Measurements from ENCODE around the gene DROSHA. TPM values are rescaled to one million over a fixed set of nuclear protein-coding genes. Genes with fewer than 3 reads are reported as not detected.
A peak's percentile ranks its signal among the peaks of the same experiment; 100 is the strongest.

DROSHA gene
- total RNA-seq, 6 experiments from 2014 or later: 13.0 to 21.0 (median 18.5) TPM

DNA sequence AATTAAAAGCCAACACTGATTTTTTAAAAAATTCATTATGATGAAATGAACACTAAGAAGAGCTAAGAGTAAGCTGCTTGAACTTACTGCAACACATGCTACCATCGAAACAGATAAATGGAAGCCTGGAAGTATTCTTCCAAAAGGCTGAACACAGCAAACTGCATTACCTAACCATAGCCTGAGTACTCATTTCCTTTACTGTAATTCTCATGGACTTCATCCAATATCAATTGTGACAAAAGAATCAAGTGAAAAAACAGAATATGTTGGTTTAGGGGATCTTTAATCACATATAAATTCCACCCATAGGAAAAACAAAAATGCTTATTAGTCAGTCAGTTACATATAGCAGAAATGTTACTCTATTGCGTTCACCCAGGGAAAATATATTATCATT is 68.5 kb downstream of the DROSHA start:
- DNase-seq (no peak), ATAC-seq (peak in 1 of 4 donors; percentile 52)
- TF ChIP-seq, protein P1, sequence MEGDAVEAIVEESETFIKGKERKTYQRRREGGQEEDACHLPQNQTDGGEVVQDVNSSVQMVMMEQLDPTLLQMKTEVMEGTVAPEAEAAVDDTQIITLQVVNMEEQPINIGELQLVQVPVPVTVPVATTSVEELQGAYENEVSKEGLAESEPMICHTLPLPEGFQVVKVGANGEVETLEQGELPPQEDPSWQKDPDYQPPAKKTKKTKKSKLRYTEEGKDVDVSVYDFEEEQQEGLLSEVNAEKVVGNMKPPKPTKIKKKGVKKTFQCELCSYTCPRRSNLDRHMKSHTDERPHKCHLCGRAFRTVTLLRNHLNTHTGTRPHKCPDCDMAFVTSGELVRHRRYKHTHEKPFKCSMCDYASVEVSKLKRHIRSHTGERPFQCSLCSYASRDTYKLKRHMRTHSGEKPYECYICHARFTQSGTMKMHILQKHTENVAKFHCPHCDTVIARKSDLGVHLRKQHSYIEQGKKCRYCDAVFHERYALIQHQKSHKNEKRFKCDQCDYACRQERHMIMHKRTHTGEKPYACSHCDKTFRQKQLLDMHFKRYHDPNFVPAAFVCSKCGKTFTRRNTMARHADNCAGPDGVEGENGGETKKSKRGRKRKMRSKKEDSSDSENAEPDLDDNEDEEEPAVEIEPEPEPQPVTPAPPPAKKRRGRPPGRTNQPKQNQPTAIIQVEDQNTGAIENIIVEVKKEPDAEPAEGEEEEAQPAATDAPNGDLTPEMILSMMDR (IDR thresholded peaks at IDR 0.05): no peak
- TF ChIP-seq POLR2A (IDR thresholded peaks at IDR 0.05): no peak
- H3K4me3 ChIP-seq: no peak overlapping the region
- intact Hi-C loops (cut with DNase I): no loop called here
- no peaks in the 10 kb centered on the region for H3K4me1 ChIP-seq
- H3K36me3 ChIP-seq: peaks cover 0 to 21% (median 4%) of the 10 kb centered on the region in 4 donors
- no peak overlapping the region for H3K27ac ChIP-seq
- H3K9me3 ChIP-seq: no peaks in the 10 kb centered on the region
- no peaks in the 10 kb centered on the region for H3K27me3 ChIP-seq
- 86% methylated on average over 2 of the region's 2 CpGs for WGBS (ENCODE audit: insufficient coverage, low coverage, low lambda C conversion rate, missing lambda C conversion rate)

GRCh38 chr5:31459594-31459993 is 72.3 kb downstream of the DROSHA start:
- no peak overlapping the region for H3K4me3 ChIP-seq
- intact Hi-C loops (cut with DNase I): no loop called here
- 94% methylated on average over 2 of the region's 3 CpGs for WGBS (ENCODE audit: insufficient coverage, low coverage, low lambda C conversion rate, missing lambda C conversion rate)
- no peak for ATAC-seq
- H3K27ac ChIP-seq: no peak overlapping the region
- no peaks in the 10 kb centered on the region for H3K27me3 ChIP-seq
- peaks cover 0 to 13% (median 2%) of the 10 kb centered on the region in 4 donors for H3K36me3 ChIP-seq
- no peak for TF ChIP-seq POLR2A (IDR thresholded peaks at IDR 0.05)
- TF ChIP-seq, protein P1 (IDR thresholded peaks at IDR 0.05): no peak
- H3K9me3 ChIP-seq: no peaks in the 10 kb centered on the region
- H3K4me1 ChIP-seq: no peaks in the 10 kb centered on the region
- no peak for DNase-seq

- Histone ChIP-seq H3K27ac (no peak overlapping the region), H3K4me1 (no peaks in the 10 kb centered on the region), H3K27me3 (no peaks in the 10 kb centered on the region), H3K9me3 (no peaks in the 10 kb centered on the region), H3K4me3 (no peak overlapping the region), H3K36me3 (peaks cover 0 to 10% (median 5%) of the 10 kb centered on the region in 4 donors)
- ATAC-seq (no peak), DNase-seq (no peak)
- WGBS (ENCODE audit: insufficient coverage, low coverage, low lambda C conversion rate, missing lambda C conversion rate): 93% methylated on average over 2 of the region's 2 CpGs
- intact Hi-C loops (cut with DNase I): no loop called here
- no peak for TF ChIP-seq POLR2A (IDR thresholded peaks at IDR 0.05)
- TF ChIP-seq, protein P1 (IDR thresholded peaks at IDR 0.05): no peak
Observed at GRCh38 chr5:31455172-31455571, 76.7 kb downstream of the DROSHA start.

DNA sequence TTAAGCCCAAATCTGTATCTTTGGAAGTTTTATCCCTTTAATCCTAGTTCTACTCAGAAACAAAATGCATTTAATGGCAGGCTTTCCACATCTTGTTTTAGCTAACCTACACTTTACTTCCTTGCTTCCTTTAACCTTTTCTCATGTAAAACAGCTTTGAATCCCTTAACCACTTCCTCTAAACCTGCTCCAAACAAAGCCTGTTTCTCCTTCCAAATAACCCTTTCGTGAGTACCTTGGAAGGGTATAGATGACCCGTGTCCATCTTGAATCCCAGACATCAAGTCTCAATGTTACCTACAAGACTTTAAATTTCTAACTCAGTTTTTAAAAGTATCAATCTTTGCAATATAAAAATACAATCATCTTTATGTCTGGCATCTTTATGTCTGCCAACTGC is 78.4 kb downstream of the DROSHA start:
- no peaks in the 10 kb centered on the region for H3K9me3 ChIP-seq
- no peaks in the 10 kb centered on the region for H3K27me3 ChIP-seq
- no peak overlapping the region for H3K4me3 ChIP-seq
- TF ChIP-seq, protein P1 (IDR thresholded peaks at IDR 0.05): no peak
- no peak for TF ChIP-seq POLR2A (IDR thresholded peaks at IDR 0.05)
- 86% methylated on average over 2 of the region's 2 CpGs for WGBS (ENCODE audit: insufficient coverage, low coverage, low lambda C conversion rate, missing lambda C conversion rate)
- intact Hi-C loops (cut with DNase I): no loop called here
- DNase-seq (no peak), ATAC-seq (no peak)
- no peaks in the 10 kb centered on the region for H3K4me1 ChIP-seq
- H3K27ac ChIP-seq: no peak overlapping the region
- peaks cover 0 to 24% (median 5%) of the 10 kb centered on the region in 4 donors for H3K36me3 ChIP-seq

GRCh38 chr5:31452314-31452713 is 79.6 kb downstream of the DROSHA start:
- intact Hi-C loops (cut with DNase I): no loop called here
- 0% methylated on average over 1 of the region's 1 CpG for WGBS (ENCODE audit: insufficient coverage, low coverage, low lambda C conversion rate, missing lambda C conversion rate)
- H3K9me3 ChIP-seq: no peaks in the 10 kb centered on the region
- no peak overlapping the region for H3K27ac ChIP-seq
- H3K4me3 ChIP-seq: no peak overlapping the region
- H3K27me3 ChIP-seq: no peaks in the 10 kb centered on the region
- no peak for ATAC-seq
- DNase-seq: no peak
- H3K4me1 ChIP-seq: no peaks in the 10 kb centered on the region
- no peak for TF ChIP-seq POLR2A (IDR thresholded peaks at IDR 0.05)
- TF ChIP-seq, protein P1 (IDR thresholded peaks at IDR 0.05): no peak
- H3K36me3 ChIP-seq: peaks cover 0 to 36% (median 8%) of the 10 kb centered on the region in 4 donors
